GM18519 (cell line): ENCODE data around the gene CNOT4.
A peak's percentile ranks its signal among the peaks of the same experiment; 100 is the strongest.
"Not testable (repeated sequence)": the region's sequence is repeated elsewhere in the genome, so short reads cannot be mapped to it uniquely, and the experiment has no call there.

Experiments
- ATAC-seq: cut with Tn5 transposase; IDR thresholded peaks from one replicate; pipeline ENCODE4 v1.9.1; 2021; ENCODE audit warnings: mild to moderate bottlenecking, moderate library complexity; ENCODE audit not compliant: unreplicated experiment, low FRiP score

The CNOT4 gene

DNA sequence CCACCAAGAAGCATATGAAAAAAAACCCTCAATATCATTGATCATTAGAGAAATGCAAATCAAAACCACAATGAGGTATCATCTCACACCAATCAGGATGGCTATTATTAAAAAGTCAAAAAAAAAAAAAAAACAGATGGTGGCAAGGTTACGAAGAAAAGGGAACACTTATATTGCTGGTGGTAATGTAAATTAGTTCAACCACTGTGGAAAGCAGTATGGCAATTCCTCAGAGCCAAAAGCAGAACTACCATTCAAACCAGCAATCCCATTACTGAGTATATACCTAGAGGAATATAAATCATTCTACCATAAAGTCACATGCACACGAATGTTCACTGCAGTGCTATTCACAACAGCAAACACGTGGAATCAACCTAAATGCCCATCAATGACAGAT, 46.0 kb downstream of the CNOT4 start:
- ATAC-seq, result no peak

DNA sequence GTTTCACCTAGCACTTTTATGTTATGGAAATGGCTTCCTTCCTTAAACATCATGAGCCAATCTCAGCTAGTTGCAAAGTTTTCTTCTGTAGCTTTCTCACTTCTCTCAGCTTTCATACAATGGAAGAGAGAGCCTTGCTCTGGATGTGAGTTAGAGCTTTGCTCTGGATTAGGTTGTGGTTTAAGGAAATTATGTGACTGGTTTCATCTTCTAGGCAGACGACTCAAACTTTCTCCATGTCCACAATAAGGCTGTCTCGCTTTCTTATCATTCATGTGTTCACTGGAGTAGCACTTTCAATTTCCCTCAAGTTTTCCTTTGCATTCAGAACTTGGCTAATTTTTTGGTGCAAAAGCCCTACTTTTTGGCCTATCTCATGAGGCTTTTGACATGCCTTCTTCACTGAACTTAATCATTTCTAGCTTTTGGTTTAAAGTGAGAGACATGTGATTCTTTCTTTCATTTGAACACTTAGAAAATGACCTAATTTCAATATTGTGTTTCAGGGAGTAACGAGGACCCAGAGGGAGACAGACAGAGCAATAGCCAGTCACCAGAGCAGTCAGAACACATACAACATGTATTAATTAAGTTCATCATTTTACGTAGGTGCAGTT, 49.8 kb downstream of the CNOT4 start:
- no peak for ATAC-seq

DNA sequence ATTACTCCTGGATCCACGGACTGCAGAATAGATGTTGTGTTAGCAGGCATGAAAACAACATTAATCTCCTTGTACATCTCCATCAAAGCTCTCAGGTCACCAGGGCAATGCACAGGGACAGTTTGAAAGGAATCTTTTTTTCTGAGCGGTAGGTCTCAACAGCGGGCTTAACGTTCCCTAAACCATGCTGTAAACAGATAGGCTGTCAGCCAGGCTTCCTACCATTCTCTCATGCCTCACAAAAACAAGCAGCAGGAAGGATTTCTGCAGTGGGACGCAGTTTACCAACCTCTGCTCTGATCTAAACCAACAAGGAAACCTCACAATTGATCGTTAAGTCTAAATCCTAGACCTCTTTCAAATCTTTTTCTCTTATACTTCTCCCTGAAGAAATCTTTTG, 50.8 kb downstream of the CNOT4 start:
- no peak for ATAC-seq

DNA sequence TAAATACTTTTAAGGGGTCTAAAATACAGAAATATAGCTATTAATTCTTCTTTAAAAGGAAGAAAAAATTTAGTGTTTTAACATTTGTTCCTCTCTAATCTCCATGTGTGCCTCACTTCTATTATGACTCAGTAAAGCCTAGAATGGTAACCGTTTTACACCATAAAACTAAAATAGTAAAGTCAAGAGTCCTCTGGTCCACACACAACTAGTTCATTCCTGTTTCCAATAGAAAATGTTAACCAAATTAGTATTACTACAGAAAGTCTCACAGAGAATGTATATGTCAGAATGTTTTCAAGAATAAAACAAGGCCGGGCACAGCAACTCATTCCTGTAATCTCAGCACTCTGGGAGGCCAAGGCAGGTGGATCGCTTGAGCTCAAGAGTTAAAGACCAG, 55.8 kb downstream of the CNOT4 start:
- peak; percentile 47 for ATAC-seq

DNA sequence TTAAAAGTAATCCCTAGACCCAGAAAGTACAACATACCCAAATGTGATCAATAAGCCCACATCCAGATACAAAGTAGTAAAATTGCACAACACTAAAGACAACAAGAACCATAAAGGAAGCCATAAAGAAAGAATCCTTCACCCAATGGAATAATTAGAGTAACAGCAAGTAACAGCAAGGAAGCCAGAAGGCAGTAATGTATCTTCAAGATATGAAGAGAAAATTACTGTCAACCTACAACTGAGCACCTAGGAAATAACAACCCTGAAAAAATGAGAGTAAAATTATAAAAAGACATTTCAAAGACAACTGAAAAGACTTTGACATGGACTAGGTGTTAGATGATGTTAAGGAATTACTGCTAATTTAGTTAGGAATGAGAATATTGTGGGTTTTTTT, 60.5 kb downstream of the CNOT4 start:
- ATAC-seq, result no peak

DNA sequence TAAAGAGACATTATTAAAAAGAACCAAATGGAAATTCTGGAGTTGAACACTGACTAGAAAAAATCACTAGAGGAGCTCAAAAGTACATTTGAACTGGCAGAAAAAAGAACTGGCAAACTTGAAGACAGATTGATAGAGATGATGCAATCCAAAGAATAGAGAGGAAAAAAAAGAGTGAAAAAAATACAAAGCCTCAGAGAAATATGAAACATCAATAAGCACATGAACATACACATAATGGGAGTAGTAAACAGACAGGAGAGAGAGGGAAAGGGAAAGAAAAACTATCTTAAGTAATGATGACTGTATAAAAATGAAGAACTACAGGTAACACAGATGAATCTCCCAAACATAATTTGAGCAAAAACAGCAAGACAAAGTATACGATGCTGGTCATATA, 61.1 kb downstream of the CNOT4 start:
- no peak for ATAC-seq

DNA sequence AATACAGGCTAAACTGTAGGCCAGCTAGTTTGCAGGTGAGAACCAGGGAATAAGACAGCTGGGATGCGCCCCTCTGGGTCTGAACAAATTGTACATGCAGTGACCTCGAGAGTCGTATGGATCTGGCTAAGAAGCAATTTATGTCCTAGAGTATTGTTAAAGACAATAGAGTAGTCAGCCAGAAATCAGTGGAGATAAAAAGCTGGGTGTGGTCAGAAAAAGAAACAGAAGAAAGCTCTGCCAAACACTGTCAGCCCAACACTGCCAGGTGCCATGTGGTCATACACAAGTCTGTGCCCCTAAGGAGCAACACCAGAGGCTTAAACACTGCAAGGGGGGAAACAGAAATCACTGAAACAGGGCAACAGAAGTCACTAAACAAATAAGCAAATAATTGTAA, 62.2 kb downstream of the CNOT4 start:
- no peak for ATAC-seq

DNA sequence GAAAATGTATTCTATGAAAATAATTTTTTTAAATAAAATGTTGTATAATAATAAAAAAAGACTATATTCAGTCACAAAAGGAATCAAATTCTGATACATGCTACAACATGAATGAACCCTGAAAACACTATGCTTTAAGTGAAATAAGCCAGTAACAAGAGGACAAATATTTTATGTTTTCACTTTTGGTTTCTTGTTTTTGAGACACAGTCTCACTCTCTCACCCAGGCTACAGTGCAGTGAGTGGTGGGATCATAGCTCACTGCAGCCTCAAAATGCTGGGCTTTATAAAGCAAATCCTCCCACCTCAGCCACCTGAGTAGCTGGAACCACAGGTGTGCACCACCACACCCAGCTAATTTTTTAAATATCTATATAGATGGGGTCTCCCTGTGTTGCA, 64.2 kb downstream of the CNOT4 start:
- ATAC-seq, result no peak

DNA sequence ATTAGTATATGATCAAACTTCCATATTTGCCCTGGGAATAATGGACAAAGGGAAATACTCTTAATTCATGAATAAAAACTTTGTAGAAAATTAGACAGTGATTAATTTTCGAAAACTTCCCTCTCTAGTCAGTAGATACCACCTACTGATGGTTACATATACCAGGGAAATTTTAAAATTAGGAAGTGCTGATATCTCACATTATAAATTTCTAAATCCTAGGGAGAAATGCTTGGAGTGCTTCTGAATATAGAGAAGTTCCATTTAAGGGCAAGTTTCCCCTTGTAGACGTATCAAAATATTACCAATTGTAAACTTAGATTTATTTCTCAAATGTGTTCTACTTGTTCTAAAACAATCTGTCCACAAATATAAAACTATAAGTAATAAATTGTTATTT, 64.6 kb downstream of the CNOT4 start:
- not testable (repeated sequence) for ATAC-seq

DNA sequence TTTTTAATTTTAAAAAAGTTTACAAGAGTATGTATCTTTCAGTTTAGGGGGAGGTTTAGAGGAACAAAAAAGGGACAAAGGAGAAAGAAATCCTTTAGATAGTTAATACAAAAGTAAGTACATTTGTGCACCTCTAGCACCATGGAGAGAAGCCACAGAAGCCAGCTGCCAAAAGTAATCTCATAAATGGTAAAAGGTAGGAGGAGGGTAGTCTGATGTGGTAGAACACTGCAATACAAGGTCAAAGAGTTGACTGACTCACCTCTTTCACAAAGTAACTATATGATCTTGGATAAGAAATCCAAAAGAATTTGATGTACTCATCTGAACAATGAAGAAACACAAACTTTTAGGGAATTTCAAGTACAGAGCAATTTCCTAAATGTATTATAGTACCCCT, 68.1 kb downstream of the CNOT4 start:
- no peak for ATAC-seq

DNA sequence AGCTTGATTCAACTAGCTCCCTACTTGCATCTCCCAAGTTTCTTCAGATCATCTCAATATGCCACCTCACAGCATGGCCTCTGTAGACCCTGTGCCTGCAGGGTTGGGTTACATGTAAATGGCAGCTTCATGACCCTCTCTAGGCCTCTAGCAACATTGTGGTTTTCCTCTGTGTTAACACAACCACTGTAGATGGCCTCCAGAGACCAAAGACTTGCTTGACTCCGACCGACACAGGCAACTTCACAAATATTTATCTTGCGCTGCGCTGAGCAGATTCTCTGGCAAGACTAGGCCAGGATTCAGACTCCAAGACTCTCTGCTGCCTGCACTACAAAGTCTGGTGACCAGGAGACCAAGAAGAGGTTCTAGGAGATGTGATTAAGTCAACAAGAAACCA, 75.9 kb downstream of the CNOT4 start:
- no peak for ATAC-seq

DNA sequence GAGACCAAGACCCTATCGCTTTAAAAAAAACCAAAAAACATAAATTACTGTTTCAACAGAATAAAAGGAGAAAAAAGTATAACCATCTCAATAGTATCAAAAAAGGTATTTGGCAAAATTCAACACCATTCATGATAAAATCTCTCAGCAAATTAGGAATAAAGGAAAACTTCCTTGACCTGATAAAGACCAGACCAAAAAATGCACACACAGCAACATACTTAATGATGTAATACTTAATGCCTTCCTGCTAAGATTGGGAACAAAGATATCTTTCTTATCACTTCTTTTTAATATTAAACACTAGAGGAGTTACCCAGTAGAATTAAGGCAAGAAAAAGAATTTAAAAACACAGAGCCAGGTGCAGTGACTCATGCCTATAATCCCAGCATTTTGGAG, 79.3 kb downstream of the CNOT4 start:
- no peak for ATAC-seq

DNA sequence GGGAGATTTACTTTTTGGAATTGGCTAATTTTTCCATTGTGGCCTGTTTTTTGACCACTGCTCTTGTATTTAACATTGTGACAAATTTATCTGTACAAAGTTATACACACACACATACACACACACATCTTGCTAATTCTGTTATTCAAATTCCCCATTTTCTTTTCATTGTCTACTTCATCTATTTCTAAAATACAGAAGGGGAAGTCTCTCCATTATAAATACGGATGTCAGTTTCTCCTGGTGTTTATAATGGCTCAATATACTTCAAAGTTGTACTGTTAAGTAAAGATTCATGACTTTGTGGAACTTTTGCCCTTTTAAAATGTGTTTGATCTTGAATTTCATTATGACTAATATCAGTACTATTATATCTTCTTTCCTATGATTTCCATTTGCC, 81.0 kb downstream of the CNOT4 start:
- ATAC-seq, result no peak

DNA sequence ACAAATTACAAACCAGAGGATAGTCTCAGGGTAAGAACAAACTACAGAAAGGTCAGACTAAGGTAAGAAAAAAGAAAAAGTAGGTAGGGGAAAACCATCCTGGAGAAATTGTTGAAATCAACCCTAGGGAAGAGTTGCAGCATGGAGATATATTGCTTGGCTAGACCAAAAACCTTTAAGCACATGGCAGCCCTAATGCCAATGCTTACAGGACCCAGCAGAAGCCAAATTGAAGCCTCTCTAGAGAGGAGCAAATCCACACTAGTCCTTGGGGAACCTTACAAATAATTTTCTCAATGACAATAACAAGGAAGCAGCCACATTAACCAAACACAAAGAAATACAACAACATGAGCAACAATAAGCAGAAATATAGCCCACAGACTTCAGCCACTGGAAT, 81.9 kb downstream of the CNOT4 start:
- ATAC-seq, result no peak

DNA sequence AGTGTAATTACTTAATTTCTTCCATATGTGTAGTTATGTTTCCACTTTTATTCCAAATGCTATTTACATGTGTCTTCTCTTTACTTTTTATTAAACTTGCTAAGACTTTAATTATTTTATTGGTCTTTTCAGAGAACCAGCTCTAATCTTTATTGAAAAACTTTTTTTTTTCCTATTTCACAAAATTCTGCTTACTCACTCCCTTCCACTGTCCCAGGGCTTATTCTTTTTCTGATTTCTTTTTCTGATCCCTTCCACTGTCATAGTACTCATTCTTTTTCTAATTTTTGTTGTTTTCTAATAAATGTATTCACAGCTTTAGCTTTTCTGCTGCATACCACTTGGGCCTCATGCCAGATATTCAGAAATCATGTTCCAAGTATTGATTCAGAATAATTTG, 82.7 kb downstream of the CNOT4 start:
- ATAC-seq, result no peak

DNA sequence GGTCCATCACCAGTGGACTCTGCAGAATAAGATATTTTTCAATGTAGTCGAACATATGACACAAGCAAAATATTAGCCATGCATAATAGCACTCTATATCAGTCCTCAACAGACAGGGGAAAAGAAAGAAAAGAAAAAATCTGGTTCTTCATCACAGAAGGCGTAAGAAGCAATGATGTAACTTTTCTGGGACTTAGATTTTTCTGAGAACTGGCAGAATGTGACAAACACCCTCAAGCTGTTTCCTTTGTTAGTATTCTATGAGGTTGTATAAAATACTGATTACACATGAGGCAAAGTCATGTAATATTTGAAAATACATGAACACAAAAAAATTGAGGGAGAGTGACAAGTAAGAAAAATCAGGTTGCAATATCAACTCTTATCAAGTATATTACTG, 84.9 kb downstream of the CNOT4 start:
- no peak for ATAC-seq

DNA sequence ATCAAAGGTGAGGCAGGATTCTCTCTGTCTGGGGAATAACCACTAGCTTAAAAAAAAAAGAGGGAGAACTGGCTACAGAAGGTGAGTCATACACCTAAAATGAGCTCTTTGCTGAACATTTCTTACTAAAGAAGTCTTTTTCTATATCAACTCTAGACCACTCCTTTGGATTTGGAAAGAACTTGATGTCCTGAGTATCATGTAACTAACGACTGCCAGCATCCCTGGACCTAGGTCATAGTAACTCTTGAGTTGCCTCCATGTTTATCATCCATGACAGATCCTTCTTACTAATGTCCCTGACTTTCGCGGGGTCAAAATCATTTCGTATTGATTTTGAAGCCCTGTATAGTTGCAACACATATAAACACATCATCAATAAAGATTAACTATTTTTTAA, 89.1 kb downstream of the CNOT4 start:
- no peak for ATAC-seq

DNA sequence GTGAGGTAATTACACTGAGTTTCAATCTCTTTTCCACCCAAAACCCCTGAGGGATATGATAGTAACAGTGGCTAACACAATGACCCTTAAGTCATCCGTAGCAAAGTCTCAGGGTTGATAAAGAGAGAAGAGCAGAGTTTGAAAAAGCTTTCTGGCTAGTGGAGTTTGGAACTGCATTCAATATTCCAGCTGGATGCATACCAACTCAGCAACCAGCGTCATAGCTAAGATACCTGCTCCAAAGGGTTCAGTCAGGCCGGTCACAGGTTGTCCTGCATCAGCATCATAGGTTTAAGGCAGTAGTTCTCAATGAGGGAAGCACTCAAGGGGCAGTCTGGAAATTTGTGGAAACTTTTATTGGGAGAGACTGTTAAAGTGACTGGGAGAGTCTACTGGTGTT, 93.5 kb downstream of the CNOT4 start:
- no peak for ATAC-seq

DNA sequence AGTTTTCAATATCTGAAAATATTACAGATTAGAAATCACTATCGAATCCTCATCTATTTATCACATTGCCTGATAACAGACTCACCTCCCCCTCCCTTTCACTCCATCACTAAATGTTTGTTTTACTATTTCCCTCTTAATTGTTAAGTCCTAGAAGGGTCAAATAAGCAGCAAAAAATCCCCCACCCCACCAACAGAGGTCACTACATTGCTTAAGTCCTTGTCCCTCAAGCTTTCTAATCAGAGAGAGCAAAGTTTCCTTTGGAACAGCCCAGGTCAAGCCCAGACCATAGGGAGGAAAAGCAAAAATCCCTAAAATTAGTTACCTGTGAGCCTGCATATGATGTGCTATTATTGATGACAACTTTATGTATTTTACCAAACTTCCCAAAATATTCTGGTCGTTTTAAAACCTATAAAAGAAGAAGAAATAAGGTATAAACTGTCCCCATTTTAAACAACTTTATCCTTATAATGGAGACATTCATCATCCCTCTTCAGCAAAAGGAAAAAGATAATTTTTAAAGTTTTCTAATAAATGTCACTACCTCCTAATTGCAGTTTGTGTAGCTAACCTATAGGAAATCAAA, 95.0 kb downstream of the CNOT4 start:
- ATAC-seq, result no peak

DNA sequence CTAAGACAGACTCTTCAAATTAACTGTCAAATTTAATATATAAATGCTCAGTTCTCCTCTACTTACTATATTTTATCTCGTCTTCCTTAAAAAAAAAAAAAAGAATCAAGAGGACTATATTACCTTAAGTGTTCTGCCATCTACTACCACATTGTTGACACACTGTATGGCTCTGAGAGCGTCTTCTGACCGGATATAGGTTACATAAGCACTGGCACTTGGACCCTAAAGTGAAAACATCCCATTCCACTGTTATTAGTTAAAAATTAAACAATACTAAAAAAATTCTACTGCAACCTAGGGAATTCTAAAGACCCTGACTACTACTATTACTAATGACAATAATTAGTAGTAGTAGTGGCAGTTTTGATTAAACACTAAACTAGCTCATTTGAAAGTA, 95.7 kb downstream of the CNOT4 start:
- ATAC-seq, result no peak

DNA sequence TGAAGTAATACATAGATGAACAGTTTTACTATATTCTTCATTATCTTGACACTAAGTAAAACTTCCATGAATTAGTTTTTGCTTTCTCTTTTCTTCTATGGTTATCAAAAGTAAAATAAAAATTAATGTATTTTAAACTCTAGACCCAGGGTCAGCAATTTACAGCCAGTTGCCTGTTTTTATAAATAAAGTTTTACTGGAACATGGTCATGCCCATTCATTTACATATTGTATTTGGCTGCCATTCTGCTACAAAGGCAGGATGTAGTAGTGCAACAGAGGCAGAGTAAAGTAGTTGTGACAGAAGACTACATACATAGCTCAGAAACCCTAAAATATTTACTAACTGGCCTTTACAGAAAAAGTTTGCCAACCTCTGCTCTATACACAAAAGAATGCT, 98.8 kb downstream of the CNOT4 start:
- no peak for ATAC-seq

DNA sequence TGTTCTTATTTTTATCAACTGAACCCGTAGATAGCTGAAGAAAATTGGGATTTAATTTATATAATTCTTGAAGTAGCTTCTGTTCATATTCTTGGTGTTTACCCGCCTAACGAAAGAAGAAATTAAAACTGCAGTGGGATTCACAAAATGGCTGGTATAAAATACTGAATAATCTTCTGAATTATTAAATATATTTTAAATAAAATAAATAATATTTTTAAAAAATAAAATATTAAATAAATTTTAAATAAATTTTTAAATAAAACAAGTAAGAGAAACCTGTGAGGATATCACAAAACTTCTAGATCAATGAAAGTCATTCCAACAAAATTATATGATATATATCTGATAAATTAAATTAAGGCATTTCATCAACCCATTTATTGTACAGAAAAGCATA, 99.4 kb downstream of the CNOT4 start:
- no peak for ATAC-seq
